GM12891 (cell line): ENCODE measurements around the gene OSBP2.

Experiments
- POLR2AphosphoS5 ChIP-seq: IDR thresholded peaks from 2 replicates; pipeline ENCODE4 v1.6.1; 2011; ENCODE audit warnings: low read depth, low read length, control low read depth
- TAF1 ChIP-seq: IDR thresholded peaks from 2 replicates; pipeline ENCODE4 v1.6.1; 2011; ENCODE audit warnings: low read depth, low read length, control low read depth

DNA sequence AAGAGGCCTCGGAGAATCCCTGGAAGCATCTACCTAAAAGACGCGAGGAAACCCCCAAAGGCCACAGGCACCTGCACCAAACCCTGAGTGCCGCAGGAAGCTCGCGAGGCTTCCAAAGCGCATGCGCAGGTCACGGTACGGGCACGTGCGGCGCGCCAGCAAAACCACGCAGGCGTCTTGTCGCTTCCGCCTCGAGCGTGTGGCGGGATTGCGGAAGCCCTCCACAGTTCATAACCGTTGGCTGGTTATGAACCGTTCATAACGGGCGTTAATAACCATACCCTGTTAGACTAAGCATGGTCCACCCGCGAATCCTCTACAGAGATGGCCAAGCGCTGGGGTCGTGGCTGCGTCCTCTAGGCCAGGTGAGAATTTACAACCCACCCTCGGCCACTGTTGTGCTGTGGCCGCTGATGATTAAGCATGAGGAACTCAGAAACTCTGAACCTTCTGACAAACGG is 227.5 kb downstream of the OSBP2 start:
- TF ChIP-seq TAF1 (no peak), POLR2AphosphoS5 (0 out of 2 replicates have a peak, but pooled peaks have one; percentile 23)
